SW480 (cell line): ENCODE measurements around the gene ZNF100.
"Not testable (repeated sequence)": the region's sequence is repeated elsewhere in the genome, so short reads cannot be mapped to it uniquely, and the experiment has no call there.

Experiments
- DNase-seq: peaks from one replicate; pipeline ENCODE4 v3.0.0-alpha.2; 2016; ENCODE audit warnings: low spot score

The ZNF100 gene

GRCh38 chr19:21704320-21704719, 63.1 kb downstream of the ZNF100 start:
- DNase-seq, result no peak

GRCh38 chr19:21699197-21699596, 68.2 kb downstream of the ZNF100 start:
- no peak for DNase-seq

DNA sequence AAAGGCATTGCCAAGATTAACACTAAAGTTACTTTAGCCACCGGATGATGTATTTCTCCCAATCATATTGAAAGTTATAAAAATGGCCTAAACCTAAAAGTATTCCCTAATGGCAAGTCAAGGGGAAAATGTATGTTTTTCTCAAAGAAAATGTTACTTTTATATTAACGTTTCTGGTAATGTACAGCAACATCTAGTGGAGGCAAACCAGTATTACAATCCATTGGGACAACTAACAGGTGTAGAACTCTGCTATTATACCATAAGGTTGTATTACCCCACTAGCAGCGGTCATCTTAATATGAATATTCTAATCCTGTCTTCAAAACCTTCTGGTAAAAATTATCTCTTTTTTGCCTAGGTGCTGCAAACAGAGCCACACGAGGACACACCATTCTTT, 69.2 kb downstream of the ZNF100 start:
- DNase-seq, result no peak

- DNase-seq, result no peak
Observed at GRCh38 chr19:21697698-21698097, 69.7 kb downstream of the ZNF100 start.

DNA sequence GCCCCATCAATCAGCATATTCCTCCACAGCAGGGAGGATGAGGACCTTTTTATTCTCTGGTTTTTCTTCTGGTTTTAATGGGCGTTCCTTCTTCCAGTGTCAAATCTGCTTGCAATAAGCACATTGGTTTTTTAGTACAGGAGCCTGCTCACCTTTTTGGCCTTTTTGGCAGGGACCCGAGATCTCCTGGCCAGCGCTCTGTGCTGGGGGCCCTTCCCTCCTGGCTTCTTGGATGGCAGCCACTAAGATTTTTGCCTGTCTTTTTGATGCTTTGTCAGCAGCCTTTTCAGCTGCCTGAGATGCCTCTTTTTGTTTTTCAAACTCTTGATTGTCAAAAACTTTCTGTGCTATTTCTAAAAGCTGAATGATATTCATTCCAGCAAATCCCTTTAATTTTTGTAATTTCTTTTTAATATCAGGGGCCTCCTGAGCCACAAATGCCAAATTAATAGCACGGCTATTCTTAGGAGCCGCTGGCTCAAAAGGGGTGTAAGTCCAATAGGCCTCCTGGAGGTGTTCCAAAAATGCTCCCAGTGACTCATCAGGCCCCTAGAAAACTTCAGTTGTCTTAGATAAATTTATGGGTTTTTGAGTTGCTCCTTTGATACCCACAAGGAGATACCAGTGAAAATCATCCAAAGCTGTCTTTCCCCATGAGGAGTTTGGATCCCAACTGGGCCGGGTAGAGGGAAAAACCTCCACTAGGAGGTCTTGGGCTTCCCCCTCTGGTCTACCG, 73.0 kb downstream of the ZNF100 start:
- no peak for DNase-seq

DNA sequence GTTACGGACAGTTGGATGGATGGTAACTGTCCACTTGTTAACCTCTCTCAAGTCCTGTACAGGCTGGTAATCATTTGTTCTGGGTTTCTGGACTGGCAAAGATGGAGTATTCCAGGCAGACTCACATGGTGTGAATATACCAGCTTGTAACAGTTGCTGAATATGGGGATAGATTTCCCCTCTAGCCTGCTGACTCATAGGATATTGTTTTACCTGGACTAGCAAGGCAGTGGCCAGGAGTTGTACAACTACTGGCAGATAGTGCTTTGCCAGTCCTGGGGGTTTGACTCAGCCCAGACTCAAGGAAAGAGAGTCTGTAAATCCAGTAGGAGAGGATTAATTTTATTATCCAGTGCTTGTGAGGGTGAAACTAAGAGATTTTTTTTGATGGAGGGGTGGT, 74.0 kb downstream of the ZNF100 start:
- no peak for DNase-seq

DNA sequence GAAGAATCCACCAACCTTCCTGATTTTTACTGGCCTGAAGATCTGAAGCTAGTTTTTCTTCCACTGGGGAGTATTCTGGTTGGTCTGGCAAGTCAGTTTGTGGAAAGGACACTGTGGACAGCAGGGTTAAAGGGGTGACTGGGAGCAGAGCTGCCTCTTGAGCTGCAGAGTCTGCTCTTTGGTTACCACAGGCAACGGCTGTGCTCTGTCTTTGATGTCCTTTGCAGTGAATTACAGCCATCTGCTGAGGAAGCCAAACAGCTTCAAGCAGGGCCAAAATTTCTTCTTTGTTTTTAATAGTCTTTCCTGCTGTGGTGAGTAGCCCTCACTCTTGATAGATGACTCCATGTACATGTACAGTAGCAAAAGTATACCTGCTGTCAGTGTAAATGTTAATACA, 75.7 kb downstream of the ZNF100 start:
- no peak for DNase-seq

- DNase-seq, result no peak
Observed at GRCh38 chr19:21688464-21688863, 78.9 kb downstream of the ZNF100 start.

DNA sequence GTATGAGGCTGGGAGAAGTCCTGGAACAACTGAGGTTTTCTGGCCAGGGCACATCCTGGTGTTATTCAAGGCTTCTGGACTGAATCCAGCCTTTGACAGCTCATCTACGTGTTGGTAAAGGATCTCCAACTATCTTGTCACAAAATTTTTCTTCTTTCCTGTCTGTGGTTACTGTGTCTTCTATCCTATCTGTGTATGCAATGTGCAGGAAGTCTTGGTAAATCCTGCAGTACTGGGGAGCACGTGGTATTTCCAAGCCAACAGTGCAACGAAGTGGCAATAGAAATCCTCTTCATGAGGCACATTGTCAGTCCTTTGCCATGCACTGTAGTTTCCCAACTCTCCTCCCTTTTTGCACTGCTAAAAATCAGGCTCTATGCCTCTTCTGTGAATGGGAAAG, 86.7 kb downstream of the ZNF100 start:
- no peak for DNase-seq

GRCh38 chr19:21680026-21680425, 87.4 kb downstream of the ZNF100 start:
- no peak for DNase-seq

DNA sequence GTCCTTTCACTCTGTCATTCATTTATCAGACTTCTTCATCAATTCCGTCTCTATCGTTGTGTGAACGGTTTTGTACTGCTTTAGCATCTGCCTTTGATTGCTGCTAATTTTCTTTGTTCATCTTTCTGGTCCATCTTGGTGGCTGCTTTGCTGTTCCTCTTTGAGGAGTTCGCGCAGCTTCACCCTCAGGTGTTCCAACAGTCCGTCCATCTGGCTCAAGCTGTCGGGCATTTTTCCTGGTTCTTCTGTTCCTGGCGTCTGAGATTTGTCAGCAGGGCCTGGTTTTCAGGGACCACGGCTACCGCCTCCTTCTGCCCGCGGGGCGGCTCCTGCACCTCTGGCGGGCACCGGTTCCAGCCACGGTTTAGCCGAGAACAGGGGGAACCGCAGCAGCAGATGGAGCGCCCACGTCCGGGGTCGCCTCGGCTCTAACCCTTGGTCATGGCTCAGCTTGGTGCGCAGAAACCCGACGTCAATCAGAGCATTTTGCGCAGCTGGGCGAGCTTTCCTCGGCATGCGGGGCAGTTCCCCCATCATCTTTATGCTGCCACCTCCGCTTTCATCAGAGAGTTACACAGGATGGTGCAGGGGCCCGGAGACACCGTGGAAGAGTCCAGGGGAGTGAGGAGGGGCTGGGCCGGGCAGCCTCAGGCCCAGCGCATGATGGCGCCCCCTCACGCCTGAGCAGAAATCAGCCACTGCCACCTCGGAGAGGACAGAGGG, 89.5 kb downstream of the ZNF100 start:
- no peak for DNase-seq

GRCh38 chr19:21674454-21674853, 92.9 kb downstream of the ZNF100 start:
- no peak for DNase-seq

DNA sequence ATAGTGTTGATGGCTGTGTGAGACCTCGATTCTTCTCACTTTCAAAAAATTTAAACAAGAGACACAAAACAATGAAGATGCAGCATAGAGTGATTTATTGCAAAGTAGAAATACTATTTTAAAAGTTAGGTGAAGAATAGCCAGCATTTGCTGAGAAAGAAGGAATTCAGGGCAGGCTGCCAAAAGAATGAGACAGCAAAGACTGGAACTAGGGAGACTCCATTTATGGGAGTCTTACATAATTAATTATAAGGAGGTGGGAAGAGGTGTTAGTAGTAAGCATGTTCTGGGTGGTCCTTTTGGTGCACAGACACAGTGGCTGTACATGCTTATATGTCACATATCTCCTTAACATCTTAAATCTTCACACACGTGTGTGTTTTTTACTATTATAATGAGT, 93.9 kb downstream of the ZNF100 start:
- DNase-seq, result not testable (repeated sequence)
